Measurements from ENCODE around the gene FYB1. TPM values are rescaled to one million over a fixed set of nuclear protein-coding genes. Genes with fewer than 3 reads are reported as not detected.

The FYB1 gene
- total RNA-seq, 1 experiment from 2014 or later = 0.42 TPM

DNA sequence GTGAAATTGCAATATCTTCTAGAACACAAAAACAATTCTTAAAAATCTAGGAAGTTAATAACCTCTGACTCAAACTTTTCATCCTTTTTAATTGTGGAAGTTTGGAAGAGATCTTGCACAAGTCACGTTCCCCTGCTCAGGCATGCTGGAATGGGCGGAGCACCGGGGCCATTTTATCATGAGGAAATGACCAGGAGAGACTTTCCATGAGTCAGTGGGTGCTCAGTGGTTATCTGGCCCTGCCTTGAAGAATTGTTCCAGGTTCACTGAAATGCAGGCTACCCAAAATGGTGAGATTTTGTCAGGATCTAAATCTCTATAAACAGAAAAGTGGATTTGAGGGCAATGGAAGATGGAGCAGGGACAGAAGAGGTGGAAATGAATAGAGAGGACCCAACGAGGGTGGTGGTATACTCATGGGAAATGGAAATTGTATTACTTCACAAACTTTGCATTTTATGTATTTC, 61.2 kb downstream of the FYB1 start:
- Histone ChIP-seq H3K4me2 (ENCODE audit: low read length) (no peak overlapping the region), H2AFZ (ENCODE audit: low read depth, low read length, poor library complexity, severe bottlenecking) (no peak overlapping the region), H3K9ac (ENCODE audit: low read length) (no peak overlapping the region), H3K27me3 (ENCODE audit: insufficient read depth, low read length) (no peaks in the 10 kb centered on the region), H3K27ac (ENCODE audit: low read depth, low read length) (no peak overlapping the region), H3K79me2 (ENCODE audit: insufficient read depth, low read length) (no peaks in the 10 kb centered on the region), H3K9me3 (ENCODE audit: control insufficient read depth in 1 of 2, insufficient read depth in 1 of 2, low read depth in 1 of 2, low read length in 2 of 2) (no peaks in the 10 kb centered on the region), H3K4me3 (replicated peaks in 1 of 2; ENCODE audit: low read depth in 1 of 2, low read length in 2 of 2) (no peak overlapping the region), H3K4me1 (ENCODE audit: control insufficient read depth in 1 of 2, insufficient read depth in 2 of 2, low read length in 2 of 2) (no peaks in the 10 kb centered on the region), H3K36me3 (ENCODE audit: control insufficient read depth in 1 of 2, insufficient read depth in 2 of 2, low read length in 2 of 2) (no peaks in the 10 kb centered on the region), H3K9me2 (ENCODE audit: insufficient read depth) (no peaks in the 10 kb centered on the region), H4K20me1 (ENCODE audit: insufficient read depth) (no peaks in the 10 kb centered on the region)
- ChIA-PET CTCF (no interaction called here), POLR2A (no interaction called here), RAD21 (ENCODE audit: low non-redundant PET in 1 of 2, low total read pairs in 2 of 2, uncharacterized antibody in 2 of 2, unreplicated experiment in 2 of 2) (no interaction called here)
- ATAC-seq (no peak), DNase-seq (ENCODE audit: low read depth, low spot score) (no peak)
- TF ChIP-seq RAD21 (IDR thresholded peaks at IDR 0.05; ENCODE audit: low read depth) (no peak), TCF7L2 (IDR thresholded peaks at IDR 0.05; ENCODE audit: borderline replicate concordance, extremely low read depth, insufficient read depth, insufficient read length) (no peak), SP1 (IDR thresholded peaks at IDR 0.05; ENCODE audit: low read depth) (no peak), ZNF274 (IDR thresholded peaks at IDR 0.05; ENCODE audit: low read depth, low read length) (no peak), ZFX (IDR thresholded peaks at IDR 0.05) (no peak), YY1 (IDR thresholded peaks at IDR 0.05; ENCODE audit: extremely low read depth, insufficient replicate concordance, low read depth, low read length) (no peak), POLR2AphosphoS5 (IDR thresholded peaks at IDR 0.05; ENCODE audit: low read depth, low read length) (no peak), ELF1 (IDR thresholded peaks at IDR 0.05; ENCODE audit: borderline replicate concordance, low read depth) (no peak), POLR2A (IDR thresholded peaks at IDR 0.05; ENCODE audit: borderline replicate concordance, extremely low read depth, insufficient read depth, insufficient read length) (no peak), EZH2 (IDR thresholded peaks at IDR 0.05) (no peak), SRF (IDR thresholded peaks at IDR 0.05; ENCODE audit: low read depth) (no peak), SIN3A (IDR thresholded peaks at IDR 0.05; ENCODE audit: low read depth) (no peak), EZH2phosphoT487 (IDR thresholded peaks at IDR 0.05; ENCODE audit: borderline replicate concordance) (no peak)
- TF ChIP-seq, protein P1, sequence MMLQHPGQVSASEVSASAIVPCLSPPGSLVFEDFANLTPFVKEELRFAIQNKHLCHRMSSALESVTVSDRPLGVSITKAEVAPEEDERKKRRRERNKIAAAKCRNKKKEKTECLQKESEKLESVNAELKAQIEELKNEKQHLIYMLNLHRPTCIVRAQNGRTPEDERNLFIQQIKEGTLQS (IDR thresholded peaks at IDR 0.05) = no peak
- TF ChIP-seq, protein P2, sequence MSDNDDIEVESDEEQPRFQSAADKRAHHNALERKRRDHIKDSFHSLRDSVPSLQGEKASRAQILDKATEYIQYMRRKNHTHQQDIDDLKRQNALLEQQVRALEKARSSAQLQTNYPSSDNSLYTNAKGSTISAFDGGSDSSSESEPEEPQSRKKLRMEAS (IDR thresholded peaks at IDR 0.05) = no peak
- TF ChIP-seq, protein P3, sequence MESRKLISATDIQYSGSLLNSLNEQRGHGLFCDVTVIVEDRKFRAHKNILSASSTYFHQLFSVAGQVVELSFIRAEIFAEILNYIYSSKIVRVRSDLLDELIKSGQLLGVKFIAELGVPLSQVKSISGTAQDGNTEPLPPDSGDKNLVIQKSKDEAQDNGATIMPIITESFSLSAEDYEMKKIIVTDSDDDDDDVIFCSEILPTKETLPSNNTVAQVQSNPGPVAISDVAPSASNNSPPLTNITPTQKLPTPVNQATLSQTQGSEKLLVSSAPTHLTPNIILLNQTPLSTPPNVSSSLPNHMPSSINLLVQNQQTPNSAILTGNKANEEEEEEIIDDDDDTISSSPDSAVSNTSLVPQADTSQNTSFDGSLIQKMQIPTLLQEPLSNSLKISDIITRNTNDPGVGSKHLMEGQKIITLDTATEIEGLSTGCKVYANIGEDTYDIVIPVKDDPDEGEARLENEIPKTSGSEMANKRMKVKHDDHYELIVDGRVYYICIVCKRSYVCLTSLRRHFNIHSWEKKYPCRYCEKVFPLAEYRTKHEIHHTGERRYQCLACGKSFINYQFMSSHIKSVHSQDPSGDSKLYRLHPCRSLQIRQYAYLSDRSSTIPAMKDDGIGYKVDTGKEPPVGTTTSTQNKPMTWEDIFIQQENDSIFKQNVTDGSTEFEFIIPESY (IDR thresholded peaks at IDR 0.05; ENCODE audit: extremely low read depth, insufficient replicate concordance, low read length) = no peak
- TF ChIP-seq, protein P4, sequence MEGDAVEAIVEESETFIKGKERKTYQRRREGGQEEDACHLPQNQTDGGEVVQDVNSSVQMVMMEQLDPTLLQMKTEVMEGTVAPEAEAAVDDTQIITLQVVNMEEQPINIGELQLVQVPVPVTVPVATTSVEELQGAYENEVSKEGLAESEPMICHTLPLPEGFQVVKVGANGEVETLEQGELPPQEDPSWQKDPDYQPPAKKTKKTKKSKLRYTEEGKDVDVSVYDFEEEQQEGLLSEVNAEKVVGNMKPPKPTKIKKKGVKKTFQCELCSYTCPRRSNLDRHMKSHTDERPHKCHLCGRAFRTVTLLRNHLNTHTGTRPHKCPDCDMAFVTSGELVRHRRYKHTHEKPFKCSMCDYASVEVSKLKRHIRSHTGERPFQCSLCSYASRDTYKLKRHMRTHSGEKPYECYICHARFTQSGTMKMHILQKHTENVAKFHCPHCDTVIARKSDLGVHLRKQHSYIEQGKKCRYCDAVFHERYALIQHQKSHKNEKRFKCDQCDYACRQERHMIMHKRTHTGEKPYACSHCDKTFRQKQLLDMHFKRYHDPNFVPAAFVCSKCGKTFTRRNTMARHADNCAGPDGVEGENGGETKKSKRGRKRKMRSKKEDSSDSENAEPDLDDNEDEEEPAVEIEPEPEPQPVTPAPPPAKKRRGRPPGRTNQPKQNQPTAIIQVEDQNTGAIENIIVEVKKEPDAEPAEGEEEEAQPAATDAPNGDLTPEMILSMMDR (IDR thresholded peaks at IDR 0.05 in 2 of 3, conservative IDR thresholded peaks at IDR 0.05 in 1 of 3; ENCODE audit: borderline replicate concordance in 1 of 3, insufficient read depth in 1 of 3, low read depth in 2 of 3, low read length in 2 of 3) = no peak
- TF ChIP-seq, protein P5, sequence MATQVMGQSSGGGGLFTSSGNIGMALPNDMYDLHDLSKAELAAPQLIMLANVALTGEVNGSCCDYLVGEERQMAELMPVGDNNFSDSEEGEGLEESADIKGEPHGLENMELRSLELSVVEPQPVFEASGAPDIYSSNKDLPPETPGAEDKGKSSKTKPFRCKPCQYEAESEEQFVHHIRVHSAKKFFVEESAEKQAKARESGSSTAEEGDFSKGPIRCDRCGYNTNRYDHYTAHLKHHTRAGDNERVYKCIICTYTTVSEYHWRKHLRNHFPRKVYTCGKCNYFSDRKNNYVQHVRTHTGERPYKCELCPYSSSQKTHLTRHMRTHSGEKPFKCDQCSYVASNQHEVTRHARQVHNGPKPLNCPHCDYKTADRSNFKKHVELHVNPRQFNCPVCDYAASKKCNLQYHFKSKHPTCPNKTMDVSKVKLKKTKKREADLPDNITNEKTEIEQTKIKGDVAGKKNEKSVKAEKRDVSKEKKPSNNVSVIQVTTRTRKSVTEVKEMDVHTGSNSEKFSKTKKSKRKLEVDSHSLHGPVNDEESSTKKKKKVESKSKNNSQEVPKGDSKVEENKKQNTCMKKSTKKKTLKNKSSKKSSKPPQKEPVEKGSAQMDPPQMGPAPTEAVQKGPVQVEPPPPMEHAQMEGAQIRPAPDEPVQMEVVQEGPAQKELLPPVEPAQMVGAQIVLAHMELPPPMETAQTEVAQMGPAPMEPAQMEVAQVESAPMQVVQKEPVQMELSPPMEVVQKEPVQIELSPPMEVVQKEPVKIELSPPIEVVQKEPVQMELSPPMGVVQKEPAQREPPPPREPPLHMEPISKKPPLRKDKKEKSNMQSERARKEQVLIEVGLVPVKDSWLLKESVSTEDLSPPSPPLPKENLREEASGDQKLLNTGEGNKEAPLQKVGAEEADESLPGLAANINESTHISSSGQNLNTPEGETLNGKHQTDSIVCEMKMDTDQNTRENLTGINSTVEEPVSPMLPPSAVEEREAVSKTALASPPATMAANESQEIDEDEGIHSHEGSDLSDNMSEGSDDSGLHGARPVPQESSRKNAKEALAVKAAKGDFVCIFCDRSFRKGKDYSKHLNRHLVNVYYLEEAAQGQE (IDR thresholded peaks at IDR 0.05; ENCODE audit: low read depth) = no peak
- intact Hi-C loops (cut with micrococcal nuclease) = no loop called here
- no TSS peak for BruUV-seq (replicated peaks)

Data from HCT116 (cell line).